ENCODE data around the gene SPTLC2.
"Not testable (repeated sequence)": the region's sequence is repeated elsewhere in the genome, so short reads cannot be mapped to it uniquely, and the experiment has no call there.

DNA sequence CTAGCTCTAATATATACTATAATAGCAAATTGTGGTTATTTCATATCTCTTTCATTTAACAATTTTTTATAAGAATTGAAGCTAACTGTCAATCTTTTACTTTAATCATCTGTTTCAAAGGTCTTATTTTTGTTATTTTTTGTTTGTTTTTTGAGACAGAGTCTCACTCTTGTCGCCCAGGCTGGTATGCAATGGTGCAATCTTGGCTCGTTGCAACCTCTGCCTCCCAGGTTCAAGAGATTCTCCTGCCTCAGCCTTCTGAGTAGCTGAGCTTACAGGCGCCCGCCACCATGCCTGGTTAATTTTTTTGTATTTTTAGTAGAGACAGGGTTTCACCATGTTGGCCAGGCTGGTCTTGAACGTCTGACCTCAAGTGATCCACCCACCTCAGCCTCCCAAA is 87.7 kb downstream of the SPTLC2 start:
- TF ChIP-seq, protein P1, sequence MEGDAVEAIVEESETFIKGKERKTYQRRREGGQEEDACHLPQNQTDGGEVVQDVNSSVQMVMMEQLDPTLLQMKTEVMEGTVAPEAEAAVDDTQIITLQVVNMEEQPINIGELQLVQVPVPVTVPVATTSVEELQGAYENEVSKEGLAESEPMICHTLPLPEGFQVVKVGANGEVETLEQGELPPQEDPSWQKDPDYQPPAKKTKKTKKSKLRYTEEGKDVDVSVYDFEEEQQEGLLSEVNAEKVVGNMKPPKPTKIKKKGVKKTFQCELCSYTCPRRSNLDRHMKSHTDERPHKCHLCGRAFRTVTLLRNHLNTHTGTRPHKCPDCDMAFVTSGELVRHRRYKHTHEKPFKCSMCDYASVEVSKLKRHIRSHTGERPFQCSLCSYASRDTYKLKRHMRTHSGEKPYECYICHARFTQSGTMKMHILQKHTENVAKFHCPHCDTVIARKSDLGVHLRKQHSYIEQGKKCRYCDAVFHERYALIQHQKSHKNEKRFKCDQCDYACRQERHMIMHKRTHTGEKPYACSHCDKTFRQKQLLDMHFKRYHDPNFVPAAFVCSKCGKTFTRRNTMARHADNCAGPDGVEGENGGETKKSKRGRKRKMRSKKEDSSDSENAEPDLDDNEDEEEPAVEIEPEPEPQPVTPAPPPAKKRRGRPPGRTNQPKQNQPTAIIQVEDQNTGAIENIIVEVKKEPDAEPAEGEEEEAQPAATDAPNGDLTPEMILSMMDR (IDR thresholded peaks at IDR 0.05 in 8 of 11, conservative IDR thresholded peaks at IDR 0.05 in 3 of 11): not testable (repeated sequence)
- TF ChIP-seq POLR2AphosphoS5, POLR2A (IDR thresholded peaks at IDR 0.05): not testable (repeated sequence)

Data from spleen (tissue), 7 donors.